ENCODE data around the gene NR5A2.

NR5A2 gene

DNA sequence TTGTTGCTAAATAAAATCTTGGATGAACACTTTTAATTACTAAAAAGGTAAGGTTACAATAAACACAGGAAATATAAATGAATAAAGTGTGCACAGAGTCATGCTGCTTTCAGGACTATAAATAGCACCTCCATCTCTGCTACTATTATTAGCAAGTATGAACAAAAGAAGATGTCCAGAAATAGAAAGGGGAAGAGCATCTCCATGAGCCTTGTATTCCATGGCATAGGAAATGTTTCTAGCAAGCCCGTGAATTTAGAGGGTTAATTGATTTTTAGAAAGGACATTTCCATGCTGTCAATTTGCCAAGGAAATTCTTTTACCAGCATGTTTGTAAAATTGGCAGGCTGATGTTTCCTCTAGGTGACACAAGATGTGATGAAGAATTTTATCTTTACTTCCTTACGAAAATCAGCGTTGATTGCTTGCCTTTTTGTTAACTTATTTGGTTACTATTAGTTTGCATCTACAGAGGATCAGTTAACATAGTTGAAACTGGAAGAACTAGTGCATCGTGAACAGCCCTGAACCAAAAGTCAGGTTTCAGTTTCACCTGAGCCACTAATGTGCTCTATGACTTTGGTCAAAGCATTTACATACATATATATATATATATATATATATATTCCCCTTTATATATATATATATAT lies 45.3 kb downstream of the NR5A2 start:
- TF ChIP-seq ZFX (IDR thresholded peaks at IDR 0.05; ENCODE audit: borderline replicate concordance) = no peak
- TF ChIP-seq, protein P1, sequence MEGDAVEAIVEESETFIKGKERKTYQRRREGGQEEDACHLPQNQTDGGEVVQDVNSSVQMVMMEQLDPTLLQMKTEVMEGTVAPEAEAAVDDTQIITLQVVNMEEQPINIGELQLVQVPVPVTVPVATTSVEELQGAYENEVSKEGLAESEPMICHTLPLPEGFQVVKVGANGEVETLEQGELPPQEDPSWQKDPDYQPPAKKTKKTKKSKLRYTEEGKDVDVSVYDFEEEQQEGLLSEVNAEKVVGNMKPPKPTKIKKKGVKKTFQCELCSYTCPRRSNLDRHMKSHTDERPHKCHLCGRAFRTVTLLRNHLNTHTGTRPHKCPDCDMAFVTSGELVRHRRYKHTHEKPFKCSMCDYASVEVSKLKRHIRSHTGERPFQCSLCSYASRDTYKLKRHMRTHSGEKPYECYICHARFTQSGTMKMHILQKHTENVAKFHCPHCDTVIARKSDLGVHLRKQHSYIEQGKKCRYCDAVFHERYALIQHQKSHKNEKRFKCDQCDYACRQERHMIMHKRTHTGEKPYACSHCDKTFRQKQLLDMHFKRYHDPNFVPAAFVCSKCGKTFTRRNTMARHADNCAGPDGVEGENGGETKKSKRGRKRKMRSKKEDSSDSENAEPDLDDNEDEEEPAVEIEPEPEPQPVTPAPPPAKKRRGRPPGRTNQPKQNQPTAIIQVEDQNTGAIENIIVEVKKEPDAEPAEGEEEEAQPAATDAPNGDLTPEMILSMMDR (IDR thresholded peaks at IDR 0.05) = no peak
- no peak overlapping the region for H3K27ac ChIP-seq

DNA sequence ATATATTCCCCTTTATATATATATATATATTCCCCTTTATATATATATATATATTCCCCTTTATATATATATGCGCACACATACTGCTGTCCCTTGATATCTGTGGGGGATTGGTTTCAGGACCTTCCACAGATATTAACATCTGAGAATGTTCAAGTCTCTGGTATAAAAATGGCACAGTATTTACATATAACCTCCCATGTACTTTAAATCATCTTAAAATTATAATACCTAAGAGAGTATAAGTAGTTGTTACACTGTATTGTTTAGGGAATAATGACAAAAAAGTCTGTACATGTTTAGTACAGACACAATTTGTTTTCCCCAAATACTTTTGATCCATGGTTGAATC lies 45.8 kb downstream of the NR5A2 start:
- TF ChIP-seq, protein P1 (IDR thresholded peaks at IDR 0.05) = no peak
- TF ChIP-seq ZFX (IDR thresholded peaks at IDR 0.05; ENCODE audit: borderline replicate concordance) = no peak
- H3K27ac ChIP-seq = no peak overlapping the region

DNA sequence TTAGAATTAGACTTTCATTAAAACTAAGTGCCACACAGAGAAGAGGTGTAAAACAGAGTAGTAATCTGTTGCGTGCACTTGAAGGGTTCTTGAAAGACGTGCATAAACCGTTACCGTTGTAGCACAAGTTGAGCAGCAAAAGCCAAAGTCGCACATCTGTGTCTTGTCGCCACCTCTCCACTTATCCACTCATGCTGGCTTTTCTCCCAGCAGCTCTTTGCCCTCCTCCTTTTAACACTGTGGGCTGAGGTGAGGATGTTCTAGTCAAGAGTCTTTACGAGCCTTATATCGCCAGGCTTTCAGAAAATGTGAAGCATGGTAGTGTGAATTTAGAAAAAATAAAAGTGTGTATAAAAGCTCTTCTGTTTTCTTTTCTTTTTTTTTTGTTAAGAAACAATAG lies 48.0 kb downstream of the NR5A2 start:
- no peak overlapping the region for H3K27ac ChIP-seq
- TF ChIP-seq, protein P1 (IDR thresholded peaks at IDR 0.05) = no peak
- TF ChIP-seq ZFX (IDR thresholded peaks at IDR 0.05; ENCODE audit: borderline replicate concordance) = no peak

DNA sequence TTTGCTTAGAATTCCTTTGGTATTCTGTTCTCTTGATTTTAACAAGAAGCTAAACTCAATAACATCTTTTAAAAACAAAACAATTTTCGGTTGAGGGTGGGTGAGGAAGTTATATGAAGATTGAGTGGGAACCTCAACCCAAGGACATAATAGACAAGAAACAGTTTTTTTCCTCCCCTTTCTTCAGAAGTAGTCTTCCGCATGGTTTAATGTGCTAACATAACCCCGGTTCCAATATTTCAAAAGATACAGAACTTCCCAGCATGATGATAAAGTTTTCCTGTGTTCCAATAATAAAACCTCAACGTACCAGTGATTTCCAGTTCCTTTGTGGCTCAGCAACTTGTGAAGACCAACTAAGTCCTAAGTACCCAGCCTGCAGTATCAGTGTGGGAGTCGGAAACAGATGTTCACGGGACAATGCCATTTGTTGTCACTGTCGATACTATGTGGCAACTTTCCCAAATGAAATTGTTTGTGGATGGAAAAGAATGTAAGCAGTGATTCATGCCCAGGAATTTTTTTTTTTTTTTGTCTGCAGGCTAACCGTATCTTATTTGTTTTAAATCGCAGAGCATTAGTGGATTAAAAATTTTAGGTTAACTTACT lies 48.5 kb downstream of the NR5A2 start:
- TF ChIP-seq ZFX (IDR thresholded peaks at IDR 0.05; ENCODE audit: borderline replicate concordance) = no peak
- TF ChIP-seq, protein P1 (IDR thresholded peaks at IDR 0.05) = no peak
- H3K27ac ChIP-seq = no peak overlapping the region

DNA sequence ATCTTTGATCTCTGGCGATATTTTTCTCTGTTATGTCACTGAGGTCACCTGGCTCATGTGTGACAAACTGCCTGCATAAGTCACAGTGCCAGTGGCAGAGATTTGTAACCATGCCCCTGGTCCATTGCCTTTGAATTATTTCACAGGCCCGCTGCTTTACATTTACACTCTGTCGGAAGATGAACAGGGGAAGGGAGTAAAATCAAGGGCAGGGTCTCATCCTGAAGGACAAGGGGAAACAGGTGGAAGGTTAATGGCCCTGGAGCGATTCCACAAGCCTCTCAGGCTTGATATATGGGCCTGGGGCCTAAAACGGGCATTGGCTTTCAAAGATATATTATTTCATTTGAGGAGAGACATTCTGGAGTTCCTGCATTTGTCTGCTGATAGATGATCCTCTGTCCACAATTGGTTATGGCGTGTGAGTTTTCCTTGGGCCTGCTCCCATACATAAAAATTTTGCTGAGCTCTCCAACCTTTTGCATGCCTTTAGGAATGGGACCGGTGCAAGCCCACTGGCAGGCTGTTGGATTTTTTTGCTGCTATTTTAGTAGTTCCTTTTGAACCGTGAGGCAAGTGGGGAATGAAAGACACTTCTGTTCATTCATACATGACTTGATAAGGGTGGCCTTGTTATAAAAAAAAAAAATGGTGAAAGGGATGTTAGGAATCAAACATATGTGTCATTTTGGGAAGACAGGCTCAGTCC lies 51.9 kb downstream of the NR5A2 start:
- TF ChIP-seq, protein P1 (IDR thresholded peaks at IDR 0.05) = no peak
- no peak for TF ChIP-seq ZFX (IDR thresholded peaks at IDR 0.05; ENCODE audit: borderline replicate concordance)

DNA sequence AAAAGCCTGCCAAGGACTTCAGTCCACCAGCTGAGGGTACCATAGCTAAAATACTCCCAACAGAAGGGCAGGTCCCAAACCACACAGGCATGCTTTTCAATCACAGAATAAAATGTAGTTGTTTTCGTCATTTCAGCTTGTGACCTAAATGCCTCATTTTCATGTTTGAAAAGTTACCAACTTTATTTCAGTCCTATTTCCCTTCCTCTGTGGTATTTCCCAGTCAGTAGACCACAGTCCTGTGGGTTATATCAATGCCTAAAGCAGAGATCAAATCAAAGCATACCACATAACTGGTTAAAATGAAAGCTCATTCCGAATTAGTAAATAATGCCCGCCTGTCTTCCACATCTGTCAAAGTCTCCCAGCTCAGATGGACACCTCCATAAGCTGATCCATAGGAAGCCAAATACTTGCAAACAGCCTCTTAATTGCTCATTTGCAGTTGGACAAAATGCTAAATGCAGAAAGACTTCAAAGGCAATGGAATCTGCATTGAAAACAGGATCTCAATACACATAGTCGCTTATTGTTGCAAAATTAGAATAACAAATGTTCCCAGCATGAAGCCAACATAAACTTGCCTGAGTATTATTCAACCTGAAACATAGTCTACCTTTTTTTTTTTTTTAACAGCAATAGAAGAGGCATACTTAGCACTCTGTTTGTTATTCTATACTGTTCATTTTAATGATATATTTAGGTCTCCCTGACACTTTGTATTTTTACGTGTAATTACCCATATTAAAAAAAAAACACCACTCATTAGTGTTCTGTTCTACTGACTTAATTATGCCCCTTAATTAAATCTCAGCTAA lies 53.9 kb downstream of the NR5A2 start:
- TF ChIP-seq ZFX (IDR thresholded peaks at IDR 0.05; ENCODE audit: borderline replicate concordance) = no peak
- TF ChIP-seq, protein P1 (IDR thresholded peaks at IDR 0.05) = no peak
- no peak overlapping the region for H3K27ac ChIP-seq

More for the DNA sequence above, 51.9 kb downstream of the NR5A2 start:
- H3K27ac ChIP-seq = no peak overlapping the region

Measured in 22Rv1 (cell line).